Right kidney (tissue), 1 donor: ENCODE results near the gene ERMP1.
A peak's percentile ranks its signal among the peaks of the same experiment; 100 is the strongest.
"Not testable (repeated sequence)": the region's sequence is repeated elsewhere in the genome, so short reads cannot be mapped to it uniquely, and the experiment has no call there.

Experiments used
- DNase-seq: peaks from one replicate; pipeline ENCODE4 v3.0.0-alpha.2; 2016

ERMP1 gene

GRCh38 chr9:5819174-5819573 lies 13.7 kb downstream of the ERMP1 start:
- DNase-seq = no peak

GRCh38 chr9:5818424-5819142 lies 14.3 kb downstream of the ERMP1 start:
- no peak for DNase-seq

- no peak for DNase-seq
Measured at GRCh38 chr9:5817862-5818261, 15.1 kb downstream of the ERMP1 start.

GRCh38 chr9:5815461-5815860 lies 17.5 kb downstream of the ERMP1 start:
- no peak for DNase-seq

- no peak for DNase-seq
Measured at GRCh38 chr9:5813824-5814223, 19.1 kb downstream of the ERMP1 start.

GRCh38 chr9:5811751-5812150 lies 21.2 kb downstream of the ERMP1 start:
- no peak for DNase-seq

- no peak for DNase-seq
Measured at GRCh38 chr9:5805478-5805877, 27.4 kb downstream of the ERMP1 start.

- DNase-seq = no peak
Measured at GRCh38 chr9:5801739-5802113, 31.2 kb downstream of the ERMP1 start.

GRCh38 chr9:5800969-5801738 lies 31.8 kb downstream of the ERMP1 start:
- peak; percentile 7 for DNase-seq

- DNase-seq = not testable (repeated sequence)
Measured at GRCh38 chr9:5800378-5800777, 32.5 kb downstream of the ERMP1 start.

GRCh38 chr9:5799314-5799713 lies 33.6 kb downstream of the ERMP1 start:
- peak; percentile 24 for DNase-seq

GRCh38 chr9:5798581-5798980 lies 34.3 kb downstream of the ERMP1 start:
- DNase-seq = no peak

- DNase-seq = no peak
Measured at GRCh38 chr9:5796298-5796697, 36.6 kb downstream of the ERMP1 start.

GRCh38 chr9:5793812-5794211 lies 39.1 kb downstream of the ERMP1 start:
- no peak for DNase-seq

GRCh38 chr9:5791870-5792269 lies 41.0 kb downstream of the ERMP1 start:
- DNase-seq = no peak

GRCh38 chr9:5790923-5791322 lies 42.0 kb downstream of the ERMP1 start:
- no peak for DNase-seq

- no peak for DNase-seq
Measured at GRCh38 chr9:5789489-5789888, 43.4 kb downstream of the ERMP1 start.

- no peak for DNase-seq
Measured at GRCh38 chr9:5787759-5788302, 45.1 kb downstream of the ERMP1 start.

GRCh38 chr9:5787220-5787619 lies 45.7 kb downstream of the ERMP1 start:
- DNase-seq = no peak

- no peak for DNase-seq
Measured at GRCh38 chr9:5786370-5787127, 46.4 kb downstream of the ERMP1 start.

GRCh38 chr9:5784526-5785315 lies 48.2 kb downstream of the ERMP1 start:
- DNase-seq = no peak

- no peak for DNase-seq
Measured at GRCh38 chr9:5783982-5784381, 48.9 kb downstream of the ERMP1 start.
